Measurements from ENCODE around the gene RAB1B. TPM values are rescaled to one million over a fixed set of nuclear protein-coding genes. Genes with fewer than 3 reads are reported as not detected.
"Not testable (repeated sequence)": the region's sequence is repeated elsewhere in the genome, so short reads cannot be mapped to it uniquely, and the experiment has no call there.

Gene RAB1B
- total RNA-seq, 1 donor from 2014 or later = 28.9 TPM

DNA sequence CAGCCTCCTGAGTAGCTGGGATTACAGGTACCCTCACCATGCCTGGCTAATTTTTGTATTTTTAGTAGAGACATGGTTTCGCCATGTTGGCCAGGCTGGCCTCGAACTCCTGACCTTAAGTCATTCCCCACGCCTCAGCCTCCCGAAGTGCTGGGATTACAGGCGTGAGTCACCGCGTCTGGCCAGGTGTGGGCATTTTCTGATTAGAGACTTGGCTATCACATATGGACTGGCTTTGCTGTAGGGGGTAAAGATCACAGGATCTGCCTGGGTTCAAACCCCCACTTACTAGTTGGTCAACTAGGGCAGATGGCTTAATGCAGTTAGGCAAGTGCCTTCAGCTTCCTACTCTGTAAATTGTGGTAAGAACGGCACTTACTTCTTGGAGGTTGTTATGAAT is 41.9 kb downstream of the RAB1B start:
- DNase-seq = no peak

DNA sequence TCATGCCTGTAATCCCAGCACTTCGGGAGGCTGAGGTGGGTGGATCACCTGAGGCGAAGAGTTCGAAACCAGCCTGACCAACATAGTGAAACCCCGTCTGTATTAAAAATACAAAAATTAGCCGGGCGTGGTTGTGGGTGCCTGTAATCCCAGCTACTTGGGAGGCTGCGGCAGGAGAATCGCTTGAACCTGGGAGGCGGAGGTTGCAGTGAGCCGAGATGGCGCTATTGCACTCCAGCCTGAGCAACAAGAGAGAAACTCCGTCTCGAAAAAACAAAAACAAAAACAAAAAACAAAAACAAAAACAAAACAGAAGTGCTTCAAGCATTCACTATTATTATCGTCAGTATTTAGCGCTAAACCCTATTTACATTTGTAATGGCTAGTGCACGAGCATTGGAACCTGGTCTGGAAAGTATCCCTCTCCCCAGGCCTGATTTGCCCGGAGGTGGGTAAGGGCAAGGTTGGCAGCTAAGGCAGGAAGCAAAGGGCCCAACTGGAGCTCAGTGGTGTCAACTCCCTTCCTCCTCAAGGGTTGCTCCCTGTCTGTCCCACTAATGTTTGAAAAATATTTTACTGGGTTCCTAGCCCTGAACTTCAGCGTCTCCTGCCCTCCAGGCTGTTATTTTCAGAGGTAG is 42.5 kb downstream of the RAB1B start:
- not testable (repeated sequence) for DNase-seq

DNA sequence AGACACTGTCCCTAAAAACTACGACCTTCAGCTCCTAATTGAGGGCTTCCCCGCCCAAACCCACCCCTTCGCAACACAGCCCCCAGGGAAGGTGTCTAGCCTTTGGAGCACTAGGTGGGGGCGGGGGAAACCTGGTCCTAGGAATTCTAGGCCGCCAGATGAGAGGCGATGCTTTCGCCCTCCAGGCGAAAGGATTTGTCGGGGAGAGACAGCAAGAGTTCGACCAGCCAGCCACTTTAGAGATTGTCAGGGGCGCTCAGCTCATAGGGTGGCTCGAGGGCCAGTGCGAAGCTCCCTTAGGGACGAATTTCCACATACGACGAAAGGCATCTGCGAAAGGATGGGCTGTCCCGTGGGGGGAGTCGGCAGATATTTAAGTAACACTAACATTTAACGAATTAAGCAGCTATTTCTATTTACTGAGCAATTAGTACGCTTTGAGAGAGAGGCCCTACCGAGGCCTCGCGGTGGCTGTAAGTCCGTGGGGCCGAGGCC is 43.1 kb downstream of the RAB1B start:
- DNase-seq = no peak

DNA sequence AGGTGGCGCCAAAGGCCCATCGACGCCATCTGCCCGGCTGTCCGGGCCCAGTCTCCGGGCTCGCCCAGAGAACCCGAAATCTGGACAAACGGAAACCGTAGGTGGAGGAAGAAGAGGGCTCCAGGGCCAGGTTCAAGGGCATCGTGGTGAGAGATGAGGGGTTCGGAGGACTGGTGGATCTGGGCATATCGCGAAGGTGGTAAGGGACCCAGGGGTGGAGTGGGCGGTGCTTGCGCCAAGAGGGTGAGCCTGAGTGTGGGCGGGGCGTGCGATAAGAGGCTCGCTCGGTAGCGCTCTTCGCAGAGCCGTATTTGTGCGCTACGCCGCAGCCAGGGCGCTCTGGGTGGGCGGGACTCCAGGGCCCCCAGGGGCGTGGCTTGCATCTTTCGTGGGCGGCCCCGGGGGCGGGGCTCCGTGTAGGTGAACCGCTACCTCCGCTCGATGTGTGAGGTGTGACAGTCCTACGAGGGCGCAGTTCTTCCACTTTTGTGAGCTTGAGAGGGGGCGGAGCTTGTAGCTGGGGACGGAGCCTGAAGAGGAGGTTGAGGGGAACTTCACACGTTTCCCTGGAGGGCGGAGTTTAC is 43.6 kb downstream of the RAB1B start:
- peak; percentile 86 for DNase-seq

DNA sequence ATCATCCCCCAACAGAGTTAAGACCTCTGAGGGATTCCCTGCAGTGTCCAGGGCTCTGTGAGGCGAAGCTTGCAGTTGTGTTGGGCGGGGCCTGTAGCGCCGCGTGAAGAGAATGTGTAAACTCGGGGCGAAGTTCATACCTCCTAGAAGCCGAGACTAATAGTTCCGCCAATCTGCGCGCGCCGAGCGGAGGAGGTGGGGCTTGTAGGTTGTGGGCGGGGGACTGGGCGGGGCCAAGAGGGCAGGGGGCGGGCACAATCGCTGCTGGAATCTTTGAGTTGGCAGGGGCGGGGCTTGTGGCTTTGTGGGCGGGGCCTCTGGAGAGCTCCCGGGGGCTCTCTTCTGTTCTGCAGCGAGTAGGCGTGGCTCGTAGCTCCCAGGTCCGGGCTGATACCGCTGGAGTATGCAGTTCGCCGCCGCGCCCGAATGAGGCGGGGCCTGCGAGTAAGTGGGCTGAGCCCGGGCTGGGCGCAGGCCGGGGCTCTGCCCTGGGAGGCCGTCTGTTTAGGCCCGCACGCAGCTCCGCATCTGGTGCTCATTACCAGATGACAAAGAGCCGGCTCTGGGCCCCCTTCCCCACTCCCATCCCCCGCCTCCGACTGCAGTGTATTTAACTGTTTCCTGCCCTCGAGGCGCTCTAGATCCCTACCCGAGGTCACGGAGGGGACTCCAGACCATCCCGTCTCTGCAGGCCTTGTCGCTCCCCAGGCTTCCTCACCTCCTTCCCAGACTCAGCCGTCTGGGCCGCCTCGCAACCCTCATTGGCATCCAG is 44.3 kb downstream of the RAB1B start:
- DNase-seq = peak; percentile 94

DNA sequence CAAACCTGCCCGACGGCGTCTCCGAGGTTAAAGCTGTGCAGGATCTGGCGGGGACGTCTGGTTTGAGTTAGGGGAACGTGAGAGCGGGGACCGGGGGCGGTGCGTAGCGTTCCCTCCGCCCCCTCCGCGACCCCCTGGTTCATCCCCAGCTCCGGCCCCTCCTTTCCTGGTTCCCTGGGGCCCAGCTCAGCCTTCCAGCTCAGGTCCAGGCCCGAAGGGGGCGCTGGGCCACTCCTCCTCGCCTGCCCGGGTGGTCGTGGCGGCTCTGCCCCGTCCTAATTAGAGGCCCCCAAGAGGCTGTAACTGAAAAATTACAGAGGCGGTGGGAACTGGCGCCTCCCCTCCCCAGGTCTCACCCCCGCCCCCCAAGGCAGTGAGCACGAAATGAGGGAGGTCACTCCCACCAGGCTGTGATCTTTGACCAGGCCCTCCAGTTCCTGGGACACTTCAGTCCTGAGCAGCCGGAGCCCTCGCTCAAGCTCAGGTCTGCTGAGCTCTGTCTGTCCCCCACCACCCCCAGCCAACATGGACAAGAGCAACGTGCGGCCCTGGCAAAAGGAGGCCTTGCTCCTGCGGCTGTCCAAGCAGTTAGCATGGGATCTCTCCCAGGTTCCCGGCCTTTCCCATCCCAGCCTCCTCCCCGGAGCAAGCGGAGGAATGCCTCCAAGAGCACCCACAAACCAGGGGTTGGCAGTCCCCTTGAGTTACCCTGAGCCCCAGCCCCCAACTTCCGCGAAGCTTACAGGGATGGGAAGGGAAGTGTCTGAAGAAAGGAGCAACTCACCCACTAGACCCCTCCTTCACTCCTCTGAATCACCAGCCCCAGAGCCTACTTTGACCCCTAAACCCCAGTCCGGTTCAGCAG is 45.1 kb downstream of the RAB1B start:
- DNase-seq = no peak

DNA sequence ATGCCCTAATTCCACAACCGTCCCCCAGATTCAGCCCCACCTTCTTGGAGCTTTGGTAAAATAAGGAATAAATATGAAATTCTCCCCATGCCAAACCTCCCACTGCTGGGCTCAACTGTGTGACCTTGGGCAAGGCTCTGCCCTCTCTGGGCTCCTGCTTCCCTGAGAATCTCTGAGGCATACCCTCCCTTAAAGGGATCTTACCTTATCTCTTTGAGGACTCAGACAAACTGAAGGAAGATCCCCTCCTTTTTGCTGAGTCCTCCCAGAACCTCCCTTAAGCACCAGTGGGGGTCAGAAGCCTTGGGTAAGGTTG is 45.7 kb downstream of the RAB1B start:
- DNase-seq = no peak

DNA sequence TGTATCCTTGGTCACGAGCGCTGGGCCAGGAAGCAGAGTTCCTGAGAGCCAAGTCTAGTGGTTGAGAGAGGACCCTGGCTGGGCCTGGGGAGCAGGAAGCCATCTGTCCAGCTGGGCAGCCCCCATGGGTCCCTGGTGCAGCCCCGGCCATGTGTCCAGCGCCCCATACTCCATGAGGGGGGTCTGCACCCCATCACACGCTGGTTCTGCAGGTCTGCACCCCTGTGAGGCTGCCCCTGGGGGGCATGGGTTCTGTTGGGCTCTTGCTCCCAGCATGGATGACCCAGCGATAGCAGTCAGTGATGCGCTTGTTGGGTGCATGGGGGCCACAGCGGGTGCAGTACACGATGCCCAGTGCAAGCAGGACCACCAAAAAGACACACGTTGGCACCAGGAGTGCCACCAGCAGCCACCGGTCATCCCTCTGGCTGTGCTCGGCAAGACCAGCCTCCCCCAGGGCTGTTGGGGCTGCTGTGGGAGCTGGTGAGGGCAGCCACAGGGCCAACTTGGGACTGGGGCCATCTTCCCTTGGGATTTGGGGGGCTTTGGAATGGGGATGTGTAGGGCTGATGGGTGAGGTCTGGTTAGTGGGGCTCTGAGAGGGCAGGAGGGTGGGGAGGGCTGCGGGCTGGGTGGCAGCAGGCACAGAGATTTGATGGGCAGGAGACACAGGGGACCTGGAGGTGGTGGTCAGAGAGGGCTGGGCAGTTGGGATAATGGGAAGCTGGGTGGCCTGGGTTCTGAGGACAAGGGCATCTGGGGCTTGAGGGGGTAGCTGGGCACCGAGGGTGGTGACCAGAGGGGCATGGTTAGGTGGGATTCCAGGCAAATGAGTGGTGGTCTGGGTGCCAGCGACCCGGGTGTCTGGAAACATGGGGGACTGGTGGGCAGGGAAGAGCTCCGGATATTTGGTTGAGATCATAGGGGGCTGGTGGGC is 46.4 kb downstream of the RAB1B start:
- DNase-seq = no peak

DNA sequence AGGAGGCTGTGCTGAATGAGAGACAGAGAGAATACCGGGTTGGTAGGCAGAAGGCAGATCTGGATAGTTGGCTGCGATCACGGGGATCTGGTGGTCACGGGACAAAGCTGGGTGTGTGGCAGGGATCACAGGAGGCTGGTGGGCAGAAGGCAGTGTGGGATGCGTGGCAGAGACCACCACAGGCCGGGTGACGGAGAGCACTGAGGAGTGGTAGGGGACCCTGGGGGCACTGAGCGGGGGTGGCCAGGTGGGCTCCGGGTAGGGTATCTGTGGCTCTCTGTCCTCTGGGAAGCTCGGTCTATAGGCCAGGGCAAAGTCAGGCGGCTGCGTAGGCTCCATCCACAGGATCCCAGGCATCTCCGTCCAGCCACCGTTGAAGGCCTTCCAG is 47.1 kb downstream of the RAB1B start:
- DNase-seq = no peak

DNA sequence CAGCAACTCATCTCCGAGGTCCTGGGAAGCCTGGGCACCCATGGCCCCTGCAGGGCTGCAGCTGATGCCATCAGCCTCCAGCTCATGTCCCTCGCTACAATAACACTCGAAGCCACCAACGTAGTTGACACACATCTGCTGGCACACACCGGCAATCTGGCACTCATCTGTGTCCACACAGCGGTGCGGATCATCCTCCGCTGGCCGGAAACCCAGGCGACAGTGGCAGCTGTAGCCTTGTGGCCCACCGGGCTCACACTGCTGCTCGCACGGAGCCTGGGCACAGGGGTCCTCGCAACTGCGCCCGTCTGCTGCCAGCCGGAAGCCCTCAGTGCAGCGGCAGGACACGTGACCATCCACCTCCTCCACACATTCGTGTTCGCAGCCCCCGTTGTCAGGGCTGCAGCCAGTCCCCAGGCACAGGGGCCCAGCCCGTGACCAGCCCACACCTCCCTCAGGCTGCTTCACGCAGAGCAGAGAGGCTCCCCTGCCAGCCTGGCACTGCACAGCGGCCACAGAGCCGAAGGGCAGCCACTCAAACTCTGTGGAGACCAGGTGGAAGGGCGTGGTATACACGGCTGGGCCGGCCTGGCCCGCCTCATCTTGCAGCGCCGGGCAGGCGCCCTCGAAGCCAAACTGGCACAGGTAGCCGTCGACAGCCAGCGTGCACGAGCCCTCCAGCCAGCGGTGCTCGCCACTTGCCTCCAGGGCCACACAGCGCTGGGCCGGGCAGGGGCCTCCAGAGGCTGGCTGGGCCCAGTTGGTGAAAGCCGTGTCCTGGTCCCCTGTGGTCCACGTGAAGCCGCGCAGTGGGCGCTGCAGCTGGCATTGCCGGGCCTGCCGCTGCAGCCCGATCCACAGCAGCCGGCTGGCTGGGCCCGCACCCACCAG is 47.7 kb downstream of the RAB1B start:
- DNase-seq = no peak

DNA sequence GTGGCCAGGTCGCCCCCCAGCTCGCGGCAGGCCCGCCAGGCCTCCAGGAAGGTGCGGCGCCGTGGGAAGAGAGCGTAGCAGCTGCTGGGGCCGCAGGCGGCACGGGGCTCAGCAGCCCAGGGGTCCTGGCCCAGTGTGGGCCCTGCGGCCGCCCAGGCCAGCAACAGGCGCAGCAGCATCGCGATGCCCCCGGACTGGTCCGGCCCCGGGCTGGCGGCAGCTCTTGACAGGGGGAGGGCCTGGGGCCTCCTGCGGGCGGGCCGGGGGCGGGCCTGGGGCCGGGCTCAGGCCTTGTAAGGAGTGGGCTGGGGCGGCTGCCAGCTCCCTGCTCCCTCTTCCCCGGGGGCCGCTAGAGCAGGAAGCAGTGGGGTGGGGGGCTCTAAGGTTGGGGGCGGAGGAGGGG is 48.4 kb downstream of the RAB1B start, which contains the start of gene CD248:
Gene CD248 (minus strand): TSS at position 196 of the 403 bp plus-strand sequence. CDS start 17 bp downstream, at position 179.
- DNase-seq = no peak

DNA sequence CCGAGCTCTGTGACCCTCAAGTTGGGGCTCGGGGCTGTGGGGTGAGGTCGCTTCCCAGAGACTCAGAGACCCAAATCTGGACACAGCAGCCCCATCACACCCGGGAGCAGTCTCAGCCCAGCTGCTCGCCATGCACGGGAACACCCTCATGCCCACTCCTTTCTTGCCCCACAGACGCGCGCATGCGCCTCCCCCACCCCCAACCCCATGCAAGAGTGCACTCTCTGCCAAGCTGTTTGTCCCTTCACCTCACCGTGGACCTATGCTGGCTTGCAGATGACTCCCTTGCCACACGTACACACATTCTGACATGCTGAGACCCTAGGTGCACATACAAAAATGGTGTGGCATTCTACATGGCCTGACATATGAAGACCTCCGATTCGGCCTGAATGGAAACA is 48.9 kb downstream of the RAB1B start:
- no peak for DNase-seq

DNA sequence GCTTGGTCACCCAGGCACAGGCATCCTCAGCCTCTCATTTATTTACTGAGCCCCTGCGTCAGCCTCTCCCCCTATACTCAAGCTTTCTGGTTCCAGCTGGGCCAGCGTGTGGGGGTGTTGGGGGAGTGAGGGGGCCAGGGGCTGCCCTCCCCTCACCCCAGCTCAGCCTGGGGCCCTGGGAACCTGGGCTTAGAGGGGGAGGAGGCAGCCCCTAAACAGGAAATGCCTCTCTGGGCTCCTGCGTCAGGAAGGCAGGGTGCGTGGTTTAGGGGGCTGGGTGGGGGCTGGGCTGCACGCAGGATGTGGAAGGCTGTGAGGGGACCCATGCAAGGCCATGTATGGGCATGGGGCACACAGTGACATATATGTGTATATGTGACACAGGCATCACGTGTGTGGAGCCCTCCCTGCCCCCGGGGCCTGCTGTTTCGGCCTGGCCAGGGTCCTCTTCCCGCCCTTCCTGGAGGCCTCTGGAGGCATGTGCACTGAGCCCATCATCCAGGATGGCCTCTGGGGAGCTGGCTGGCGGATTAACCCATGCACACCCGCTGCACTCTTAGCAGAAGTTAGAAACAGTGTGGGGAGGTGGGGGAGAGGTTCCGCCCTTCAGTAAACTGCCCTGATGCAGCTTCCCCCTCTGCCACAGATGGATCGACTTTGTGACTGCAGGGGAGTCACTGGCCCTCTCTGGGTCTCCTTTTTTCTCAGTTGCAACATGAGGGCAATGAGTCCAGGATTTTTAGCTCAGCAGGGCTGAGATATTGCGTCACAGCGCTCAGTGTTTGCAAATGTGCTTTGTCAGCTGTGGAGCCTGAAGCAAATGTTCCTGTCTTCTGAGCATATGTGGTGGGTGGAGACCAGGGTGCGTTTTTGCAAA is 49.5 kb downstream of the RAB1B start:
- DNase-seq = peak; percentile 30

DNA sequence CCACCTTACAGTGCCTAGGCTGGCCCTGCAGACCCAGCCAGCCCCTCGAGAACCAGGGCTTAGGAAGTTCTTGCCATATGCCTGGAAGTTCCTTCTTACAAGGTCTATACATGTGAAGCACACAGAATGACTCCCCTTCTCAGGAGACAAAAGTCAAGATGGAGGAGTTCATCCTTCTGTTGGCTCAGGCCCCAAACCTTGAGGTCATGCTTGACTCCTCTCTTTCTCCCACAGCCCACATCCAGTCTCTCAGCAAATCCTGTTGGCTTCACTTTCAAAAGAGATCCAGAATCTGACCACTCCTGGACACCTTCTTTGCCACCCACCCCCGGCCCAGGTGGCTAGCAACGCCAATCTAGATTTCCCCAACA is 50.1 kb downstream of the RAB1B start:
- DNase-seq = no peak

DNA sequence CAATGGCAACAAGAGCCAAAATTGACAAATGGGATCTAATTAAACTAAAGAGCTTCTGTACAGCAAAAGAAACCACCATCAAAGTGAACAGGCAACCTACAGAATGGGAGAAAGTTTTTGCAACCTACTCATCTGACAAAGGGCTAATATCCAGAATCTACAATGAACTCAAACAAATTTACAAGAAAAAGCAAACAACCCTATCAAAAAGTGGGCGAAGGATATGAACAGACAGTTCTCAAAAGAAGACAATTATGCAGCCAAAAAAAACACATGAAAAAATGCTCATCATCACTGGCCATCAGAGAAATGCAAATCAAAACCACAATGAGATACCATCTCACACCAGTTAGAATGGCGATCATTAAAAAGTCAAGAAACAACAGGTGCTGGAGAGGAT is 51.9 kb downstream of the RAB1B start:
- not testable (repeated sequence) for DNase-seq

DNA sequence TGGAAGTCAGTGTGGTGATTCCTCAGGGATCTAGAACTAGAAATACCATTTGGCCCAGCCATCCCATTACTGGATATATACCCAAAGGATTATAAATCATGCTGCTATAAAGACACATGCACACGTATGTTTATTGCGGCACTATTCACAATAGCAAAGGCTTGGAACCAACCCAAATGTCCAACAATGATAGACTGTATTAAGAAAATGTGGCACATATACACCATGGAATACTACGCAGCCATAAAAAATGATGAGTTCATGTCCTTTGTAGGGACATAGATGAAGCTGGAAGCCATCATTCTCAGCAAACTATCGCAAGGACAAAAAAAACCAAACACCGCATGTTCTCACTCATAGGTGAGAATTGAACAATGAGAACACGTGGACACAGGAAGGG is 52.3 kb downstream of the RAB1B start:
- not testable (repeated sequence) for DNase-seq

DNA sequence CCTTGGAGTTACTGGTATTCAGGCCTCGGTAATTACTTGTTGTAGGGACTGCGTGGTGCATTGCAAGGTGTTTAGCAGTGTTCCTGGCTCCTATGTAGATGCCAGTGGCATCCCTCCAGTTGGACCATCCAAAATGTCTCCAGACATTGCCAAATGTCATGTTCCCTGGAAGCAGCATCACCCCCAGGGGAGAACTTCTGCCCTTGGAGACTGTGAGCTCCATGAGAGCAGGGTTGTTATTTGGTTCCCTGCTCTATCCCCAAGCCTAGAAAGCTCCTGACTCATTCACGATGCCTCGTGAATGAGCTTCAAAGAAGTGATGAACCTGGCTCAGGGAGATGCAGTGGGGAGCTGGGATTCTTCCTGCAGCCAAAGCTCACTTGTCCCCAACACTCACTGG is 53.2 kb downstream of the RAB1B start:
- DNase-seq = no peak

DNA sequence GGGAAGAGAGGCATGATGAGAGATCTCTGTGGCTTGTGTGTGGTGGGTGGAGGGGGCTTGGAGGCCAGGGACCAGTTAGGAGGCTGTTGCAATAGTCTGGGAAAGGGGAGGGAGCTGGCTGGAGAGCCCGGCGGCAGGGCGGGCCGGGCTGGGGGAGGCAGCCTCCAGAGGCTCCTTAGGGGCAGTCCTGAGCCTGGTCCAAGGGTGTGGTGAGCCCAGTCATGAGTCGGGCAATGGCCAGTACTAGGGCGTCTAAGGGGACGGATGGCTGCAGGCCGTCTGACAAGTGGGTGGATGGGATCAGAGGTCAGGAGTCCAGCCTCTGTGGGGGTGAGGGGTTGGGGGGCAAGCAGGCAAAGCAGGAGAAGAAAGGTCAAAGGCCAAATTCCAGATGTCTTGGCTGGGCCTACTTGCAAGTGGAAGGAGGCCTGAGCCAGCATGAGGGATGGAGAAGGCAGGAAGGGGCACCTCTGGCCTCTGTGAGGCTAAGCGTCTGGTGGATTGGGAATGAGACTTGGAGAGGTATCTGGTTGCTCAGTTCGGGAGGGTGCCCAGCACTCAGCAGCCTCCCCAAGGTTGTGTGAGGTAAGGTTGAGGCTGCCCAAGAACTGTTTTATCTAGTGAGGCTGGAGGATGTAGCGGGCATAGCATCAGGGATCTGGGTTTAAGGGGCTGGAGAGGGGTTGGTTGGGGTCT is 54.4 kb downstream of the RAB1B start:
- DNase-seq = no peak

DNA sequence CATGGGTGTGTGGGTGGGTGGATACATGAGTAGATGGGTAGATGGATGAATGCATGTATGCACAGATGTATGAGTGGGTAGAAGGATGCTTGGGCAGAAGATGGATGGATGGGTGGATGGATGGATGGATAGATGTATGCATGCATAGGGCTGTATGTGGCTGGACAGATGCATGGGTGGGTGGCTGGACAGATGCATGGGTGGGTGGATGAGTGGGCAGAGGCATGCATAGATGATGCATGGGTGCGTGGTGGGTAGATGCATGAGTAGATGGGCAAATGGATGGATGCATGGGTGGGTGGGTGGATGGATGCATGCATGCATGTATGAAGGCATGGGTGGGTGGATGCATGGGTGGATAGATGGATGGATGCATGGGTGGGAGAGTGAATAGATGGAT is 55.2 kb downstream of the RAB1B start:
- DNase-seq = no peak
